K562 (cell line): ENCODE results near the gene PTPRB. TPM values are rescaled to one million over a fixed set of nuclear protein-coding genes. Genes with fewer than 3 reads are reported as not detected.

Experiments used
- ATAC-seq: fragments of 200-7000 bp; cut with Tn5 transposase; 3 replicates; pipeline ENCODE4 v1.9.1; 2020; ENCODE audit warnings: moderate library complexity
- BruUV-seq: library from RNA; stranded (reverse); fragments of 400-500 nt; replicated peaks from 2 replicates; lab custom pipeline; 2021; lab: Mats Ljungman, UMichigan
- CTCF ChIA-PET: fragments of 300-600 bp; formaldehyde crosslinking; extraction: SDS; loops from one replicate; lab custom pipeline; 2021; ENCODE audit warnings: low intra/inter-chr PET ratio; lab: Yijun Ruan, JAX
- POLR2A ChIA-PET: fragments of 300-600, 350-650 bp; sonication (Branson Sonifier 250); formaldehyde crosslinking; extraction: SDS; loops from one replicate; lab custom pipeline; 2021; ENCODE audit warnings: antibody characterized with exemption, inconsistent platforms; lab: Yijun Ruan, JAX
- DNase-seq, 4 experiments: peaks; one replicate each; pipeline versions ENCODE4 v3.0.0 to v3.0.0-alpha.2; 2011 to 2018; ENCODE audit warnings: low spot score in 3 of 4, mixed read lengths in 3 of 4; ENCODE audit errors: extremely low read depth in 1 of 4
- FAIRE-seq: peaks from 2 replicates; lab custom pipeline; 2011; peaks lifted over from hg19 to GRCh38; lab: Jason Lieb, UNC
- H2AFZ ChIP-seq: 2 replicates; pipeline ENCODE4 v1.6.0; 2011; ENCODE audit warnings: low read depth, low read length, control low read depth, inconsistent platforms
- H3K27ac ChIP-seq: fragments of 200-600 bp; 3 replicates; pipeline ENCODE4 v1.8.0; 2011; ENCODE audit warnings: low read depth, mild to moderate bottlenecking, control low read depth, inconsistent platforms, low read length, moderate library complexity, mixed read lengths; ENCODE audit errors: extremely low read depth
- H3K27me3 ChIP-seq, 2 experiments: fragments of 300-600 bp in 1 of 2; 2 replicates in 1 of 2; 3 replicates in 1 of 2; pipeline versions ENCODE4 v1.6.0 to v1.8.0; 2011; ENCODE audit warnings: inconsistent platforms in 2 of 2, low read length in 2 of 2, mild to moderate bottlenecking in 1 of 2, mixed read lengths in 1 of 2, moderate library complexity in 1 of 2; ENCODE audit not compliant: control insufficient read depth in 2 of 2, insufficient read depth in 2 of 2
- H3K36me3 ChIP-seq: fragments of 300-600 bp; 3 replicates; pipeline ENCODE4 v1.8.0; 2011; ENCODE audit warnings: mild to moderate bottlenecking, low read length, inconsistent platforms; ENCODE audit not compliant: control insufficient read depth, insufficient read depth
- H3K4me1 ChIP-seq, 2 experiments: fragments of 200-600 bp in 1 of 2; replicated peaks in 1 of 2; 2 replicates in 1 of 2; 3 replicates in 1 of 2; pipeline versions ENCODE4 v1.5.1 to v1.8.0; 2011; ENCODE audit warnings: inconsistent platforms in 2 of 2, low read length in 2 of 2, mild to moderate bottlenecking in 1 of 2, mixed read lengths in 1 of 2, moderate library complexity in 1 of 2; ENCODE audit not compliant: control insufficient read depth in 2 of 2, insufficient read depth in 2 of 2
- H3K4me2 ChIP-seq: 2 replicates; pipeline ENCODE4 v1.6.1; 2011; ENCODE audit warnings: low read length, control low read depth, inconsistent platforms, mixed read lengths; ENCODE audit not compliant: insufficient read depth
- H3K4me3 ChIP-seq: fragments of 200-600 bp; sonication (generic), shearing (Covaris generic); 2 replicates; pipeline ENCODE4 v1.5.1; 2016; ENCODE audit warnings: control low read depth, inconsistent platforms
- H3K79me2 ChIP-seq: fragments of 200-600 bp; 3 replicates; pipeline ENCODE4 v1.8.0; 2011; ENCODE audit warnings: low read length, inconsistent platforms; ENCODE audit not compliant: control insufficient read depth, insufficient read depth
- H3K9ac ChIP-seq, 2 experiments: 2 replicates each; pipeline versions ENCODE4 v1.6.0 to v1.6.1; 2011; ENCODE audit warnings: low read depth in 2 of 2, low read length in 2 of 2, control low read depth in 1 of 2, inconsistent platforms in 1 of 2, mild to moderate bottlenecking in 1 of 2, mixed read lengths in 1 of 2; ENCODE audit not compliant: insufficient read depth in 1 of 2
- H3K9me1 ChIP-seq: one replicate; pipeline ENCODE4 v1.6.0; 2011; ENCODE audit warnings: inconsistent platforms, mild to moderate bottlenecking, low read length, moderate library complexity; ENCODE audit not compliant: control insufficient read depth, insufficient read depth
- H3K9me3 ChIP-seq: replicated peaks from 2 replicates; pipeline ENCODE4 v1.5.1; 2011; ENCODE audit warnings: low read depth, low read length, inconsistent platforms; ENCODE audit not compliant: control insufficient read depth, insufficient read depth
- H4K20me1 ChIP-seq: replicated peaks from 2 replicates; pipeline ENCODE4 v1.6.1; 2011; ENCODE audit warnings: low read length, inconsistent platforms, mixed read lengths; ENCODE audit not compliant: control insufficient read depth, insufficient read depth
- CBFA2T2 ChIP-seq: fragments of 450-650 bp; conservative IDR thresholded peaks from 2 replicates; pipeline ENCODE4 v1.6.1; 2017; ENCODE audit warnings: mild to moderate bottlenecking
- CXXC5 ChIP-seq: fragments of 250-450 bp; sonication (Bioruptor Pico); IDR thresholded peaks from 2 replicates; pipeline ENCODE4 v1.8.0; 2022; ENCODE audit warnings: inconsistent platforms, mild to moderate bottlenecking, moderate library complexity
- FOXK2 ChIP-seq, 2 experiments: fragments of 450-650 bp; IDR thresholded peaks in 1 of 2; conservative IDR thresholded peaks in 1 of 2; 2 replicates each; pipeline ENCODE4 v1.6.1; 2016; ENCODE audit warnings: low read depth in 2 of 2, mild to moderate bottlenecking in 1 of 2
- L3MBTL2 ChIP-seq: fragments of 450-650 bp; IDR thresholded peaks from 2 replicates; pipeline ENCODE4 v1.6.1; 2016; ENCODE audit warnings: mild to moderate bottlenecking, moderate library complexity
- POLR3G ChIP-seq: IDR thresholded peaks from 2 replicates; pipeline ENCODE4 v1.6.1; 2011; ENCODE audit not compliant: insufficient read length, insufficient replicate concordance; ENCODE audit errors: extremely low read depth
- SMARCE1 ChIP-seq: fragments of 450-650 bp; IDR thresholded peaks from 2 replicates; pipeline ENCODE4 v1.7.1; 2016; ENCODE audit warnings: mild to moderate bottlenecking
- SRSF3 ChIP-seq: fragments of 200-400 bp; formaldehyde crosslinking; IDR thresholded peaks from 2 replicates; pipeline ENCODE4 v1.6.1; 2016; ENCODE audit warnings: mild to moderate bottlenecking, low read length, moderate library complexity; ENCODE audit not compliant: insufficient read depth
- SRSF7 ChIP-seq: fragments of 200-400 bp; formaldehyde crosslinking; optimal IDR thresholded peaks from 2 replicates; pipeline ENCODE3; 2017; ENCODE audit warnings: mild to moderate bottlenecking, low read depth, low read length
- SRSF9 ChIP-seq: fragments of 200-400 bp; formaldehyde crosslinking; IDR thresholded peaks from 2 replicates; pipeline ENCODE4 v1.6.1; 2017; ENCODE audit warnings: low read depth, low read length, borderline replicate concordance
- TCF7L2 ChIP-seq: fragments of 150-350 bp; IDR thresholded peaks from 2 replicates; pipeline ENCODE4 v1.6.1; 2016; ENCODE audit warnings: low read depth, mild to moderate bottlenecking, low read length, moderate library complexity
- U2AF1 ChIP-seq: fragments of 200-400 bp; formaldehyde crosslinking; optimal IDR thresholded peaks from 2 replicates; pipeline ENCODE3; 2017; ENCODE audit warnings: mild to moderate bottlenecking, low read depth, low read length, moderate library complexity
- ZBTB49 ChIP-seq: sonication (generic); formaldehyde crosslinking; IDR thresholded peaks from 2 replicates; pipeline ENCODE4 v1.8.0; 2022; ENCODE audit warnings: missing genetic modification reagents, mild to moderate bottlenecking, borderline replicate concordance
- ZFP91 ChIP-seq: sonication (generic); formaldehyde crosslinking; IDR thresholded peaks from 2 replicates; pipeline ENCODE4 v1.8.0; 2022; ENCODE audit warnings: mild to moderate bottlenecking, missing genetic modification reagents
- ZNF75A ChIP-seq: fragments of 450-650 bp; formaldehyde crosslinking; IDR thresholded peaks from 2 replicates; pipeline ENCODE4 v1.4.0; 2020; ENCODE audit warnings: mild to moderate bottlenecking
- ZNF764 ChIP-seq: fragments of 250-450 bp; sonication (Bioruptor Pico); IDR thresholded peaks from 2 replicates; pipeline ENCODE4 v1.4.0; 2020; ENCODE audit warnings: low read depth, mild to moderate bottlenecking, moderate library complexity
- ZNF77 ChIP-seq: fragments of 250-450 bp; sonication (Bioruptor Pico); IDR thresholded peaks from 2 replicates; pipeline ENCODE4 v1.5.0; 2020
- WGBS: fragments of 100-300 bp; shearing (Covaris generic); methylation state at CpG from one replicate; pipeline ENCODE4 v1.1.6; 2016; ENCODE audit warnings: low coverage, mixed read lengths; ENCODE audit not compliant: insufficient coverage; ENCODE audit errors: missing lambda C conversion rate; 5-methylcytosine and 5-hydroxymethylcytosine counted together
- in situ Hi-C: fragments of 300-500 bp; cut with MboI; formaldehyde crosslinking; loops from 4 replicates; pipeline ENCODE4 v1.15.0; 2018; ENCODE audit warnings: inconsistent platforms, mixed read lengths
- intact Hi-C: fragments of 100-400 bp; cut with micrococcal nuclease; formaldehyde crosslinking; loops from 2 replicates; pipeline ENCODE4 v1.14.2; 2022
- polyA plus RNA-seq, 8 experiments: library from polyadenylated mRNA; depleted of rRNA in 4 of 8; stranded (reverse) in 5 of 8; unstranded in 3 of 8; fragments of >200 nt; fragmentation: Nextera tagmentation in 2 of 8; fragmentation: Illumina TruSeq in 1 of 8; extraction: Ambion mirVana in 2 of 8; extraction: Trizol in 1 of 8; gene quantifications; 2 replicates each; pipeline versions ENCODE4 v1.2.1 to v1.2.3, GENCODE V29; 2011 to 2014; ENCODE audit warnings: inconsistent platforms in 1 of 8, missing spikeins in 1 of 8
- total RNA-seq, 7 experiments: library from RNA; depleted of rRNA in 6 of 7; stranded (reverse); fragments of >200 nt in 6 of 7; fragmentation: Illumina TruSeq in 2 of 7; extraction: Trizol in 2 of 7; gene quantifications; 2 replicates each; pipeline versions ENCODE4 v1.2.1 to v1.2.3, GENCODE V29; 2011 to 2021; ENCODE audit warnings: low replicate concordance in 1 of 7

Gene PTPRB
- total and polyA plus RNA-seq, 9 of the 15 experiments (the other 6 are each of a cell fraction or from before 2014, with no cell fraction given) = 0.46 to 5.9 (median 3.1) TPM

- ATAC-seq = no peak
- BruUV-seq = no TSS peak
- Histone ChIP-seq H3K9me3 (no peaks in the 10 kb centered on the region), H3K9ac (no peak overlapping the region), H3K4me2 (no peak overlapping the region), H3K27ac (no peak overlapping the region), H2AFZ (no peak overlapping the region), H4K20me1 (no peaks in the 10 kb centered on the region; the same call in 1 of the 2 replicates), H3K4me3 (no peak overlapping the region), H3K4me1 (no peaks in the 10 kb centered on the region; a peak in 1 of 5 replicates), H3K79me2 (no peaks in the 10 kb centered on the region)
- POLR2A ChIA-PET = no interaction called here
- WGBS = 39% methylated on average over 3 of the region's 3 CpGs
- CTCF ChIA-PET = no interaction called here
- in situ Hi-C loops = no loop called here
- TF ChIP-seq POLR3G (no peak), SRSF7 (no peak), ZFP91 (no peak), ZNF764 (no peak), CBFA2T2 (no peak), L3MBTL2 (no peak), FOXK2 (conservative IDR thresholded peaks at IDR 0.05 in 1 of 2, IDR thresholded peaks at IDR 0.05 in 1 of 2; ENCODE audit: low read depth in 2 of 2) (no peak), CXXC5 (CRISPR knock-in tag) (no peak), ZNF75A (CRISPR knock-in tag) (no peak), TCF7L2 (no peak), ZBTB49 (CRISPR knock-in tag) (no peak), ZNF77 (no peak), SRSF9 (no peak), SRSF3 (no peak), SMARCE1 (no peak), U2AF1 (no peak)
- TF ChIP-seq, all 486 proteins: peak for 0
- DNase-seq (no peak), FAIRE-seq (no peak)
- intact Hi-C loops = loop anchor here (10.0 kb wide), 1 partner anchor 150 kb away; no protein-coding TSS in a partner anchor
- Histone ChIP-seq H3K9me1 (no peaks in the 10 kb centered on the region), H3K27me3 (no peaks in the 10 kb centered on the region), H3K36me3 (peaks cover 21% of the 10 kb centered on the region; the same call in 1 of the 3 replicates)
Observed at GRCh38 chr12:70555081-70555480, 82.1 kb downstream of the PTPRB start.
